SK-N-SH (cell line): ENCODE results near the gene PSME2. TPM values are rescaled to one million over a fixed set of nuclear protein-coding genes. Genes with fewer than 3 reads are reported as not detected.

Source experiments
- CTCF ChIA-PET: fragments of 300-600, 350-600 bp; formaldehyde crosslinking; extraction: SDS; loops from one replicate; lab custom pipeline; 2021; lab: Yijun Ruan, JAX
- POLR2A ChIA-PET: fragments of 350-600 bp; sonication (Branson Sonifier 250); formaldehyde crosslinking; extraction: SDS; loops from one replicate; lab custom pipeline; 2020; ENCODE audit warnings: antibody characterized with exemption, inconsistent platforms; lab: Yijun Ruan, JAX
- DNase-seq: peaks from one replicate; pipeline ENCODE4 v3.0.0; 2012
- H2AFZ ChIP-seq: fragments of 200-600 bp; sonication (generic); 2 replicates; pipeline ENCODE4 v1.8.1; 2016; ENCODE audit warnings: antibody characterized with exemption, mild to moderate bottlenecking, low read depth
- H3F3A ChIP-seq: fragments of 200-600 bp; sonication (generic); replicated peaks from 2 replicates; pipeline ENCODE3; 2016; ENCODE audit warnings: antibody characterized with exemption, mild to moderate bottlenecking; ENCODE audit not compliant: insufficient read depth
- H3K27ac ChIP-seq, 2 experiments: fragments of 200-500 bp in 1 of 2; fragments of 200-600 bp in 1 of 2; sonication (Bioruptor generic) in 1 of 2; sonication (generic), shearing (Covaris generic) in 1 of 2; 2 replicates each; pipeline versions ENCODE4 v1.5.1 to v1.6.1; 2014 to 2016; ENCODE audit warnings: low read depth in 2 of 2, inconsistent platforms in 1 of 2, low read length in 1 of 2, mild to moderate bottlenecking in 1 of 2, mixed read lengths in 1 of 2
- H3K27me3 ChIP-seq: fragments of 200-600 bp; sonication (generic), shearing (Covaris generic); 2 replicates; pipeline ENCODE4 v1.6.1; 2016; ENCODE audit warnings: mixed run types; ENCODE audit not compliant: insufficient read depth
- H3K36me3 ChIP-seq, 2 experiments: fragments of 200-500 bp in 1 of 2; fragments of 200-600 bp in 1 of 2; sonication (Bioruptor generic) in 1 of 2; sonication (generic) in 1 of 2; replicated peaks in 1 of 2; 2 replicates each; pipeline versions ENCODE3 to v1.5.1; 2014 to 2016; ENCODE audit warnings: low read length in 1 of 2, mild to moderate bottlenecking in 1 of 2; ENCODE audit not compliant: insufficient read depth in 2 of 2, control insufficient read depth in 1 of 2
- H3K4me1 ChIP-seq, 2 experiments: fragments of 200-500 bp in 1 of 2; fragments of 200-600 bp in 1 of 2; sonication (Bioruptor generic) in 1 of 2; sonication (generic), shearing (Covaris generic) in 1 of 2; 2 replicates each; pipeline versions ENCODE4 v1.5.1 to v1.6.1; 2014 to 2016; ENCODE audit warnings: low read depth in 1 of 2, low read length in 1 of 2, mixed run types in 1 of 2; ENCODE audit not compliant: insufficient read depth in 2 of 2, control insufficient read depth in 1 of 2
- H3K4me2 ChIP-seq: fragments of 200-600 bp; sonication (generic), shearing (Covaris generic); 2 replicates; pipeline ENCODE4 v1.6.1; 2017; ENCODE audit warnings: mixed run types
- H3K4me3 ChIP-seq, 2 experiments: fragments of 200-500 bp in 1 of 2; fragments of 200-600 bp in 1 of 2; sonication (Bioruptor generic) in 1 of 2; sonication (generic), shearing (Covaris generic) in 1 of 2; 2 replicates each; pipeline versions ENCODE4 v1.5.1 to v1.8.1; 2014 to 2016; ENCODE audit warnings: low read depth in 2 of 2, inconsistent platforms in 1 of 2, low read length in 1 of 2, mild to moderate bottlenecking in 1 of 2, mixed read lengths in 1 of 2, moderate library complexity in 1 of 2
- H3K79me2 ChIP-seq: fragments of 200-600 bp; sonication (generic); 2 replicates; pipeline ENCODE4 v1.8.1; 2017; ENCODE audit warnings: mild to moderate bottlenecking; ENCODE audit not compliant: insufficient read depth
- H3K9ac ChIP-seq: fragments of 200-600 bp; sonication (generic); 2 replicates; pipeline ENCODE4 v1.6.1; 2017; ENCODE audit warnings: mixed run types
- H3K9me2 ChIP-seq: fragments of 200-600 bp; sonication (generic); 2 replicates; pipeline ENCODE4 v1.6.1; 2017; ENCODE audit warnings: mixed run types
- H3K9me3 ChIP-seq: fragments of 200-600 bp; sonication (generic); 2 replicates; pipeline ENCODE4 v1.6.1; 2017; ENCODE audit warnings: mixed run types, mild to moderate bottlenecking, moderate library complexity
- H4K20me1 ChIP-seq: fragments of 200-600 bp; sonication (generic); 2 replicates; pipeline ENCODE4 v1.6.1; 2017; ENCODE audit warnings: mild to moderate bottlenecking, mixed run types; ENCODE audit not compliant: insufficient read depth
- CTCF ChIP-seq: fragments of 200-600 bp; sonication (generic); IDR thresholded peaks from 2 replicates; pipeline ENCODE4 v1.6.1; 2017; ENCODE audit warnings: antibody characterized with exemption, mild to moderate bottlenecking, moderate library complexity
- ELF1 ChIP-seq: IDR thresholded peaks from 2 replicates; pipeline ENCODE4 v1.4.0; 2012
- FOXJ3 ChIP-seq: sonication (generic); formaldehyde crosslinking; IDR thresholded peaks from 2 replicates; pipeline ENCODE4 v1.5.1; 2020; ENCODE audit warnings: mild to moderate bottlenecking, missing genetic modification reagents
- GABPA ChIP-seq: IDR thresholded peaks from 2 replicates; pipeline ENCODE4 v1.4.0; 2012; ENCODE audit warnings: low read depth, mild to moderate bottlenecking
- GATA2 ChIP-seq: sonication (generic); formaldehyde crosslinking; IDR thresholded peaks from 2 replicates; pipeline ENCODE4 v1.5.0; 2020; ENCODE audit warnings: mild to moderate bottlenecking, missing genetic modification reagents
- IRF3 ChIP-seq: fragments of 150-350 bp; IDR thresholded peaks from 2 replicates; pipeline ENCODE4 v1.6.1; 2016; ENCODE audit warnings: mild to moderate bottlenecking, low read depth, low read length
- NFIC ChIP-seq: IDR thresholded peaks from 2 replicates; pipeline ENCODE4 v1.4.0; 2012; ENCODE audit warnings: borderline replicate concordance
- NRF1 ChIP-seq: IDR thresholded peaks from 2 replicates; pipeline ENCODE4 v1.6.1; 2012; ENCODE audit warnings: low read depth, mild to moderate bottlenecking, low read length
- POLR2AphosphoS5 ChIP-seq: IDR thresholded peaks from 2 replicates; pipeline ENCODE4 v1.6.1; 2012; ENCODE audit warnings: low read depth, low read length
- RCOR1 ChIP-seq: fragments of 150-350 bp; IDR thresholded peaks from 2 replicates; pipeline ENCODE4 v1.6.1; 2017; ENCODE audit warnings: antibody characterized with exemption, low read length
- RFX5 ChIP-seq: IDR thresholded peaks from 2 replicates; pipeline ENCODE4 v1.6.1; 2012; ENCODE audit warnings: mild to moderate bottlenecking, improper control_type of control experiment, low read length
- RXRA ChIP-seq: IDR thresholded peaks from 2 replicates; pipeline ENCODE4 v1.4.0; 2012; ENCODE audit warnings: low read depth, mild to moderate bottlenecking, borderline replicate concordance
- SIN3A ChIP-seq: IDR thresholded peaks from 2 replicates; pipeline ENCODE4 v1.6.1; 2012; ENCODE audit warnings: low read depth, mild to moderate bottlenecking, low read length, moderate library complexity, borderline replicate concordance
- YY1 ChIP-seq: IDR thresholded peaks from 2 replicates; pipeline ENCODE4 v1.4.0; 2012; ENCODE audit warnings: low read depth, mild to moderate bottlenecking
- WGBS: methylation state at CpG from one replicate; pipeline ENCODE4 v1.1.6; 2017; ENCODE audit warnings: low lambda C conversion rate; 5-methylcytosine and 5-hydroxymethylcytosine counted together
- polyA plus RNA-seq, 3 experiments: library from polyadenylated mRNA; depleted of rRNA; stranded (reverse); fragments of >200 nt; gene quantifications; 2 replicates each; pipeline ENCODE4 v1.2.3, GENCODE V29; 2012
- TF ChIP-seq, protein P1 (sequence below): IDR thresholded peaks from 2 replicates; pipeline ENCODE4 v1.4.0; 2012; ENCODE audit warnings: low read depth, borderline replicate concordance
- TF ChIP-seq, protein P2 (sequence below): IDR thresholded peaks from 2 replicates; pipeline ENCODE4; 2012
- TF ChIP-seq, protein P3 (sequence below): IDR thresholded peaks from 2 replicates; pipeline ENCODE4 v1.4.0; 2012; ENCODE audit warnings: low read depth, borderline replicate concordance

PSME2 gene
- polyA plus RNA-seq, 1 of the 3 experiments (the other 2 are of a cell fraction) = 147 TPM

GRCh38 chr14:24122898-24123297, 23.5 kb downstream of the PSME2 start:
- Histone ChIP-seq H4K20me1 (no peaks in the 10 kb centered on the region), H3K9me3 (no peaks in the 10 kb centered on the region), H3K36me3 (peaks cover 11 to 35% of the 10 kb centered on the region in 2 experiments), H3K4me1 (no peaks in the 10 kb centered on the region), H3K9me2 (no peaks in the 10 kb centered on the region), H3K27ac (no peak overlapping the region), H2AFZ (no peak overlapping the region), H3K4me3 (no peak overlapping the region), H3F3A (peaks cover 2% of the 10 kb centered on the region), H3K27me3 (no peaks in the 10 kb centered on the region), H3K9ac (no peak overlapping the region), H3K79me2 (no peaks in the 10 kb centered on the region), H3K4me2 (no peak overlapping the region)
- ChIA-PET POLR2A (interaction anchor here (0.9 kb wide), 1 partner anchor 9 kb away, joined by 4 read pairs; the partner anchor contains the start of gene DCAF11), CTCF (interaction anchor here (1.3 to 2.0 kb wide), 2 partner anchors 14 to 32 kb away, joined by 3 to 5 read pairs; no protein-coding TSS in a partner anchor)
- 93% methylated on average over 5 of the region's 8 CpGs for whole genome bisulfite sequencing
- TF ChIP-seq CTCF (no peak), IRF3 (no peak), NFIC (no peak), NRF1 (no peak), SIN3A (no peak), FOXJ3 (CRISPR knock-in tag) (no peak), ELF1 (no peak), YY1 (no peak)
- TF ChIP-seq, protein P1, sequence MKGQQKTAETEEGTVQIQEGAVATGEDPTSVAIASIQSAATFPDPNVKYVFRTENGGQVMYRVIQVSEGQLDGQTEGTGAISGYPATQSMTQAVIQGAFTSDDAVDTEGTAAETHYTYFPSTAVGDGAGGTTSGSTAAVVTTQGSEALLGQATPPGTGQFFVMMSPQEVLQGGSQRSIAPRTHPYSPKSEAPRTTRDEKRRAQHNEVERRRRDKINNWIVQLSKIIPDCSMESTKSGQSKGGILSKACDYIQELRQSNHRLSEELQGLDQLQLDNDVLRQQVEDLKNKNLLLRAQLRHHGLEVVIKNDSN = no peak
- TF ChIP-seq, protein P2, sequence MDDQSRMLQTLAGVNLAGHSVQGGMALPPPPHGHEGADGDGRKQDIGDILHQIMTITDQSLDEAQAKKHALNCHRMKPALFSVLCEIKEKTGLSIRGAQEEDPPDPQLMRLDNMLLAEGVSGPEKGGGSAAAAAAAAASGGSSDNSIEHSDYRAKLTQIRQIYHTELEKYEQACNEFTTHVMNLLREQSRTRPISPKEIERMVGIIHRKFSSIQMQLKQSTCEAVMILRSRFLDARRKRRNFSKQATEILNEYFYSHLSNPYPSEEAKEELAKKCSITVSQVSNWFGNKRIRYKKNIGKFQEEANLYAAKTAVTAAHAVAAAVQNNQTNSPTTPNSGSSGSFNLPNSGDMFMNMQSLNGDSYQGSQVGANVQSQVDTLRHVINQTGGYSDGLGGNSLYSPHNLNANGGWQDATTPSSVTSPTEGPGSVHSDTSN = no peak
- no peak for DNase-seq

GRCh38 chr14:24122416-24122815, 24.0 kb downstream of the PSME2 start:
- H3K36me3 ChIP-seq = peaks cover 12 to 40% of the 10 kb centered on the region in 2 experiments
- no peak overlapping the region for H3K27ac ChIP-seq
- H3K27me3 ChIP-seq = no peaks in the 10 kb centered on the region
- no peaks in the 10 kb centered on the region for H4K20me1 ChIP-seq
- no peaks in the 10 kb centered on the region for H3K4me1 ChIP-seq
- no peak overlapping the region for H2AFZ ChIP-seq
- H3K9me3 ChIP-seq = no peaks in the 10 kb centered on the region
- no peak overlapping the region for H3K4me3 ChIP-seq
- no peaks in the 10 kb centered on the region for H3K9me2 ChIP-seq
- ChIA-PET POLR2A (interaction anchor here (0.9 kb wide), 1 partner anchor 8 kb away, joined by 4 read pairs; the partner anchor contains the start of gene DCAF11), CTCF (interaction anchor here (1.3 to 2.0 kb wide), 2 partner anchors 14 to 32 kb away, joined by 3 to 5 read pairs; no protein-coding TSS in a partner anchor)
- no peaks in the 10 kb centered on the region for H3K79me2 ChIP-seq
- no peak for DNase-seq
- WGBS = 94% methylated on average over 4 of the region's 4 CpGs
- no peak overlapping the region for H3K9ac ChIP-seq
- no peak overlapping the region for H3K4me2 ChIP-seq
- H3F3A ChIP-seq = peaks cover 2% of the 10 kb centered on the region
- TF ChIP-seq RXRA = no peak
- no peak for TF ChIP-seq CTCF
- no peak for TF ChIP-seq GABPA
- TF ChIP-seq, protein P2 = no peak
- no peak for TF ChIP-seq RFX5
- TF ChIP-seq, protein P3, sequence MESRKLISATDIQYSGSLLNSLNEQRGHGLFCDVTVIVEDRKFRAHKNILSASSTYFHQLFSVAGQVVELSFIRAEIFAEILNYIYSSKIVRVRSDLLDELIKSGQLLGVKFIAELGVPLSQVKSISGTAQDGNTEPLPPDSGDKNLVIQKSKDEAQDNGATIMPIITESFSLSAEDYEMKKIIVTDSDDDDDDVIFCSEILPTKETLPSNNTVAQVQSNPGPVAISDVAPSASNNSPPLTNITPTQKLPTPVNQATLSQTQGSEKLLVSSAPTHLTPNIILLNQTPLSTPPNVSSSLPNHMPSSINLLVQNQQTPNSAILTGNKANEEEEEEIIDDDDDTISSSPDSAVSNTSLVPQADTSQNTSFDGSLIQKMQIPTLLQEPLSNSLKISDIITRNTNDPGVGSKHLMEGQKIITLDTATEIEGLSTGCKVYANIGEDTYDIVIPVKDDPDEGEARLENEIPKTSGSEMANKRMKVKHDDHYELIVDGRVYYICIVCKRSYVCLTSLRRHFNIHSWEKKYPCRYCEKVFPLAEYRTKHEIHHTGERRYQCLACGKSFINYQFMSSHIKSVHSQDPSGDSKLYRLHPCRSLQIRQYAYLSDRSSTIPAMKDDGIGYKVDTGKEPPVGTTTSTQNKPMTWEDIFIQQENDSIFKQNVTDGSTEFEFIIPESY = no peak
- no peak for TF ChIP-seq RCOR1
- no peak for TF ChIP-seq GATA2 (CRISPR knock-in tag)
- no peak for TF ChIP-seq POLR2AphosphoS5
